ENCODE results near the gene EEPD1. TPM values are rescaled to one million over a fixed set of nuclear protein-coding genes. Genes with fewer than 3 reads are reported as not detected.

The EEPD1 gene
- total and polyA plus RNA-seq, 2 donors (not counting 3 experiments of a cell fraction or from before 2014, with no cell fraction given) = 0.40 to 0.42 TPM

GRCh38 chr7:36232555-36232954 is 79.5 kb downstream of the EEPD1 start:
- Histone ChIP-seq H3K79me2 (ENCODE audit: control insufficient read depth, insufficient read depth, low read length) (no peaks in the 10 kb centered on the region), H3K4me3 (replicated peaks in 1 of 3; ENCODE audit: insufficient read depth in 1 of 3, low read depth in 1 of 3, low read length in 3 of 3) (no peak overlapping the region), H3K9me1 (replicated peaks; ENCODE audit: control insufficient read depth, extremely low read depth, insufficient read depth, low read length) (no peaks in the 10 kb centered on the region), H3K27me3 (ENCODE audit: control insufficient read depth in 2 of 2, insufficient read depth in 2 of 2, low read length in 2 of 2) (no peaks in the 10 kb centered on the region), H4K20me1 (replicated peaks; ENCODE audit: control insufficient read depth, extremely low read depth, insufficient read depth, low read length) (no peaks in the 10 kb centered on the region), H3K4me2 (ENCODE audit: insufficient read depth, low read length) (no peak overlapping the region), H3K36me3 (ENCODE audit: control insufficient read depth in 2 of 2, extremely low read depth in 1 of 2, insufficient read depth in 2 of 2, low read length in 2 of 2) (no peaks in the 10 kb centered on the region), H3K4me1 (ENCODE audit: control insufficient read depth, extremely low read depth, insufficient read depth, low read length) (no peaks in the 10 kb centered on the region), H3K27ac (ENCODE audit: insufficient read depth, low read depth, low read length) (no peak overlapping the region), H2AFZ (ENCODE audit: low read depth, low read length) (no peak overlapping the region), H3K9ac (replicated peaks; ENCODE audit: extremely low read depth, insufficient read depth, low read length) (no peak overlapping the region), H3K9me3 (replicated peaks; ENCODE audit: control insufficient read depth, insufficient read depth, low read length) (no peaks in the 10 kb centered on the region)
- FAIRE-seq = no peak
- intact Hi-C loops (cut with micrococcal nuclease) (no loop called here), dilution Hi-C loops (cut with MboI; ENCODE audit: extremely low pct_ligation_motif_present, low sequenced_read_pairs) (no loop called here)
- ChIA-PET CTCF (no interaction called here), POLR2A (no interaction called here)
- no TSS peak for BruUV-seq (replicated peaks)
- no peak for DNase-seq (ENCODE audit: low read depth, low spot score)
- TF ChIP-seq JUN (IDR thresholded peaks at IDR 0.05; ENCODE audit: borderline replicate concordance, insufficient read depth, insufficient read length, low read depth) (no peak), POLR2A (IDR thresholded peaks at IDR 0.05; ENCODE audit: low read depth, low read length) (no peak), POLR2AphosphoS5 (IDR thresholded peaks at IDR 0.05; ENCODE audit: insufficient read depth, low read depth, low read length) (no peak), EZH2 (IDR thresholded peaks at IDR 0.05; ENCODE audit: borderline replicate concordance, low read depth, low read length, severe bottlenecking) (no peak), GATA2 (IDR thresholded peaks at IDR 0.05; ENCODE audit: insufficient read depth, insufficient read length, low read depth, low read length) (no peak), CTCF (IDR thresholded peaks at IDR 0.05; ENCODE audit: extremely low read depth in 1 of 2, insufficient read depth in 1 of 2, low read depth in 1 of 2, low read length in 2 of 2) (no peak), FOS (IDR thresholded peaks at IDR 0.05; ENCODE audit: borderline replicate concordance, insufficient read depth, low read length) (no peak), MAX (IDR thresholded peaks at IDR 0.05; ENCODE audit: insufficient read depth, insufficient read length) (no peak), MYC (IDR thresholded peaks at IDR 0.05; ENCODE audit: low read depth, low read length) (no peak)
